Neural progenitor cell (in vitro differentiated cells): ENCODE results near the gene ACAP1.

Experiments used
- EZH2 ChIP-seq: fragments of 200-600 bp; sonication (generic); IDR thresholded peaks from 2 replicates; pipeline ENCODE4 v1.6.1; 2017; ENCODE audit warnings: antibody characterized with exemption, mild to moderate bottlenecking, moderate library complexity
- EZH2phosphoT487 ChIP-seq: fragments of 200-600 bp; sonication (generic); IDR thresholded peaks from 2 replicates; pipeline ENCODE4 v1.6.1; 2017; ENCODE audit warnings: antibody characterized with exemption
- TF ChIP-seq, protein P1 (sequence below): fragments of 200-600 bp; sonication (generic); IDR thresholded peaks from 2 replicates; pipeline ENCODE4 v1.5.1; 2017; ENCODE audit warnings: antibody characterized with exemption, mild to moderate bottlenecking

DNA sequence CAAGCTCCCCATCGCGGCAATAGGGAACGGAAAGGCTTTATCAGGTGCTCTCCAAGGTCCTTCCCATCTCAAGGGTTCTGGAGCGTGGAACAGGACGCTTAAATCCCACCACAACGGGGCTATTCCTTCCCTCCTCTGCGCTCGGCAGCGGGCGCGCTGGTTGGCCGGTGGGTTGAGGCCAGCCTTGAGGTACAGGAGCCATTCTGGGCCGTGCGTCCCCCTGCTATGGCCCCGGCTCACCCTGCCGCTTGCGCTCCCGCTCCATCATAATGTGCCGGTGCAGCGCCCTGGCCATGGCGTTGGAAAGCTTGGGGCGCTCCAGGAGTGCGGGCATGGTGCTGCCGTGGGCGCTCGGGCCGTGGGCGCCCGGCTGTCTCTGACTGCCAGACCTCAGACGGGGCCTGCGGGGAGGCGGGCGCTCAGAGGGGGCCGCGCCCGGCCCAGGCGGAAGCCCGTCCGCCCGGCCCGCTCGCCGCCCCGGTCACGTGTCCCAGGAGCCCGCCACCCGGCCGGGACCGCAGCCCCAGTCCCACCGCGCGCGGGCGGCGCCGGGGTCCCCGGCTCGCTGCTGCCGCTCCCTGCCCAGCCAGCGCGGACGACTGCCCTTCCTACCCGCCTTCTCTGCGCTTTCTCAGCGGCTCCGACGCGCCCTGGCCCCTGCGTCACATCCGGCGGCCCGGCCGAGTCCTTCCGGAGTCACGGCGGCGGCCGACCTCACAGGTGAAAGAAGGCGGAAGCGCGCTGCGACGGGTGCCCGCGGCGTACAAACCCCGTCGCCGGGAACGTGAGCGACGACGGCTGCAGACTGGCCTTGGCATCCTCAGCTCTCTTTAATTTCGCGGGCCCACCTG, 21.4 kb upstream of the ACAP1 start, which contains the start of gene GPS2:
- TF ChIP-seq, protein P1, sequence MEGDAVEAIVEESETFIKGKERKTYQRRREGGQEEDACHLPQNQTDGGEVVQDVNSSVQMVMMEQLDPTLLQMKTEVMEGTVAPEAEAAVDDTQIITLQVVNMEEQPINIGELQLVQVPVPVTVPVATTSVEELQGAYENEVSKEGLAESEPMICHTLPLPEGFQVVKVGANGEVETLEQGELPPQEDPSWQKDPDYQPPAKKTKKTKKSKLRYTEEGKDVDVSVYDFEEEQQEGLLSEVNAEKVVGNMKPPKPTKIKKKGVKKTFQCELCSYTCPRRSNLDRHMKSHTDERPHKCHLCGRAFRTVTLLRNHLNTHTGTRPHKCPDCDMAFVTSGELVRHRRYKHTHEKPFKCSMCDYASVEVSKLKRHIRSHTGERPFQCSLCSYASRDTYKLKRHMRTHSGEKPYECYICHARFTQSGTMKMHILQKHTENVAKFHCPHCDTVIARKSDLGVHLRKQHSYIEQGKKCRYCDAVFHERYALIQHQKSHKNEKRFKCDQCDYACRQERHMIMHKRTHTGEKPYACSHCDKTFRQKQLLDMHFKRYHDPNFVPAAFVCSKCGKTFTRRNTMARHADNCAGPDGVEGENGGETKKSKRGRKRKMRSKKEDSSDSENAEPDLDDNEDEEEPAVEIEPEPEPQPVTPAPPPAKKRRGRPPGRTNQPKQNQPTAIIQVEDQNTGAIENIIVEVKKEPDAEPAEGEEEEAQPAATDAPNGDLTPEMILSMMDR = no peak
- TF ChIP-seq EZH2 (no peak), EZH2phosphoT487 (no peak)
